HL-60/S4 treated with phorbol 12-myristate 13-acetate at 8.2 ng/mL for 4 days and 3 days (cell line): ENCODE measurements around the gene CETN1.

Experiments
- in situ Hi-C: fragments of 300-500 bp; cut with MboI; formaldehyde crosslinking; loops from 2 replicates; pipeline ENCODE4 v1.15.0; 2022; ENCODE audit warnings: low sequenced_read_pairs

CETN1 gene

GRCh38 chr18:574865-575645, 5.1 kb upstream of the CETN1 start:
- in situ Hi-C loops, result loop anchor here (25.0 kb wide), 1 partner anchor 112 kb away; no protein-coding TSS in a partner anchor

GRCh38 chr18:576924-577323, 3.3 kb upstream of the CETN1 start:
- in situ Hi-C loops, result loop anchor here (25.0 kb wide), 1 partner anchor 110 kb away; no protein-coding TSS in a partner anchor

- in situ Hi-C loops, result loop anchor here (25.0 kb wide), 1 partner anchor 109 kb away; no protein-coding TSS in a partner anchor
Measured at GRCh38 chr18:577643-578375, 2.4 kb upstream of the CETN1 start.

- in situ Hi-C loops, result loop anchor here (25.0 kb wide), 1 partner anchor 108 kb away; no protein-coding TSS in a partner anchor
Measured at GRCh38 chr18:579238-579637, 942 bp upstream of the CETN1 start.

- in situ Hi-C loops, result loop anchor here (25.0 kb wide), 1 partner anchor 106 kb away; no protein-coding TSS in a partner anchor
Measured at GRCh38 chr18:581096-581495, 916 bp downstream of the CETN1 start.

- in situ Hi-C loops, result loop anchor here (25.0 kb wide), 1 partner anchor 105 kb away; no protein-coding TSS in a partner anchor
Measured at GRCh38 chr18:582465-582864, 2.3 kb downstream of the CETN1 start.

- in situ Hi-C loops, result loop anchor here (25.0 kb wide), 1 partner anchor 92 kb away; no protein-coding TSS in a partner anchor
Measured at GRCh38 chr18:595068-595467, 14.9 kb downstream of the CETN1 start.

- in situ Hi-C loops, result loop anchor here (25.0 kb wide), 1 partner anchor 92 kb away; no protein-coding TSS in a partner anchor
Measured at GRCh38 chr18:595571-595970, 15.4 kb downstream of the CETN1 start.

GRCh38 chr18:596288-596881, 16.2 kb downstream of the CETN1 start:
- in situ Hi-C loops, result loop anchor here (25.0 kb wide), 1 partner anchor 91 kb away; no protein-coding TSS in a partner anchor

- in situ Hi-C loops, result loop anchor here (25.0 kb wide), 1 partner anchor 89 kb away; no protein-coding TSS in a partner anchor
Measured at GRCh38 chr18:598124-598589, 18.0 kb downstream of the CETN1 start.

GRCh38 chr18:600107-600506, 19.9 kb downstream of the CETN1 start:
- in situ Hi-C loops, result no loop called here

GRCh38 chr18:604771-605170, 24.6 kb downstream of the CETN1 start:
- in situ Hi-C loops, result no loop called here

GRCh38 chr18:607930-608329, 27.8 kb downstream of the CETN1 start:
- in situ Hi-C loops, result no loop called here

- in situ Hi-C loops, result loop anchor here (10.0 kb wide), 1 partner anchor 336 kb away; no protein-coding TSS in a partner anchor
Measured at GRCh38 chr18:610214-610928, 30.2 kb downstream of the CETN1 start.

- in situ Hi-C loops, result loop anchor here (10.0 kb wide), 1 partner anchor 337 kb away; no protein-coding TSS in a partner anchor
Measured at GRCh38 chr18:612156-612555, 32.0 kb downstream of the CETN1 start.

- in situ Hi-C loops, result loop anchor here (10.0 kb wide), 1 partner anchor 339 kb away; no protein-coding TSS in a partner anchor
Measured at GRCh38 chr18:614193-614592, 34.0 kb downstream of the CETN1 start.

- in situ Hi-C loops, result loop anchor here (10.0 kb wide), 1 partner anchor 340 kb away; no protein-coding TSS in a partner anchor
Measured at GRCh38 chr18:615092-615521, 34.9 kb downstream of the CETN1 start.

- in situ Hi-C loops, result loop anchor here (10.0 kb wide), 1 partner anchor 341 kb away; no protein-coding TSS in a partner anchor
Measured at GRCh38 chr18:615773-616172, 35.6 kb downstream of the CETN1 start.

- in situ Hi-C loops, result loop anchor here (10.0 kb wide), 1 partner anchor 342 kb away; no protein-coding TSS in a partner anchor
Measured at GRCh38 chr18:616380-616995, 36.3 kb downstream of the CETN1 start.
